ENCODE measurements around the gene SHB. TPM values are rescaled to one million over a fixed set of nuclear protein-coding genes. Genes with fewer than 3 reads are reported as not detected.

Gene SHB
- total RNA-seq, 1 experiment from 2014 or later, result 28.7 TPM

DNA sequence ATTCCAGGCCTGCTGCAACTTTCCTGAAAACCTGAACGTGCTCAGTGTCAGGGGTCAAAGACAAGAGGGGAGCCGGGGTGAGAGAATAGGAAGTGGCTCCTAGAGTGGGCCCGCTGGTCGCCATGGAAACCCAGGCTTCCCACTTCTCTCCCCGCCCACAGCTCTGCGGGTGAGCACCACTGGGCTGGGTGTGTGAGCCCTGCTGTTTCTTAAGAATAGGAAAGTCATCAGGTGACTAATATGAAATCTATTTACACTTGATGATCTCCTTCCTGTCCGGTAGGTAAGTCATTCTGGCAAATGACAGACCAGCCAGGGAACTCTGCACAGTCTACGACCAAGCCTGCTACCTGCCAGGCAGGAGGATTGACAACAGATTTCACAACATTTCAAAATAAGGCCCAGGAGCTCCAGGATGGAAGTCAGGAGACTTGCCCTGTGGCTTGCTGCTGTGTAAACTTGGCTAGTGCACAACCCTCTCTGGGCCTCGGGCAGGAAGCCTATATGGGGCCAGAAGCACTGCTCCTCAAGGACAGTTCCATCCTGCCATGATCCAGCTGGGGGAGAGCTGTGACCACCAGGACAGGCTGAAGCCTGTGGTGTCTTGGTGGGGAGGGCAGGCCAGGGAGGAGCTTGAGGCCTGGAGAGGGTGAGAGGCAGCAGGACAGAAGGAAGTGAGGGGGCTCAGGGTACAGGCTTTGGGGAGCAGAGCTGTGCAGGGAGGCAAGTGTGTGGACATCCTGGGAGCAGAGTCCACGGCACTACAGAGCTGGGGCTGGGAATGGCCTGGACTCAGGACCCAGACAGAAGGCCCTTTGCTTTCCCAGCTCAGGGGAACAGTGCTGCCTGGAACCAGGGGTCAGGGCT lies 60.6 kb downstream of the SHB start:
- Histone ChIP-seq H3K36me3 (ENCODE audit: control insufficient read depth in 1 of 2, insufficient read depth in 2 of 2, low read length in 2 of 2) (no peaks in the 10 kb centered on the region), H3K4me3 (replicated peaks in 1 of 2; ENCODE audit: low read depth in 1 of 2, low read length in 2 of 2) (peak overlapping the region in 1 of 2 experiments; percentile 31; a peak in 2 of 4 replicates), H2AFZ (ENCODE audit: low read depth, low read length, poor library complexity, severe bottlenecking) (no peak overlapping the region), H3K27ac (ENCODE audit: low read depth, low read length) (peak overlapping the region; percentile 78), H3K9me2 (ENCODE audit: insufficient read depth) (no peaks in the 10 kb centered on the region), H3K79me2 (ENCODE audit: insufficient read depth, low read length) (peaks cover 58% of the 10 kb centered on the region), H3K4me1 (ENCODE audit: control insufficient read depth in 1 of 2, insufficient read depth in 2 of 2, low read length in 2 of 2) (peaks cover 54 to 82% of the 10 kb centered on the region in 2 experiments), H3K27me3 (ENCODE audit: insufficient read depth, low read length) (no peaks in the 10 kb centered on the region), H3K9ac (ENCODE audit: low read length) (peak overlapping the region; percentile 43), H3K9me3 (ENCODE audit: control insufficient read depth in 1 of 2, insufficient read depth in 1 of 2, low read depth in 1 of 2, low read length in 2 of 2) (no peaks in the 10 kb centered on the region), H3K4me2 (ENCODE audit: low read length) (peak overlapping the region; percentile 75), H4K20me1 (ENCODE audit: insufficient read depth) (no peaks in the 10 kb centered on the region)
- POLR2A ChIA-PET, result interaction anchor here (1.6 kb wide), 1 partner anchor 9 kb away, joined by 10 read pairs; no protein-coding TSS in a partner anchor
- RAD21 ChIA-PET (ENCODE audit: low non-redundant PET in 1 of 2, low total read pairs in 2 of 2, uncharacterized antibody in 2 of 2, unreplicated experiment in 2 of 2), result interaction anchor here in 1 of 2 experiments (0.7 kb wide), 1 partner anchor 20 kb away, joined by 3 read pairs; no protein-coding TSS in a partner anchor
- intact Hi-C loops (cut with micrococcal nuclease), result no loop called here
- BruUV-seq (replicated peaks), result no TSS peak
- TF ChIP-seq POLR2AphosphoS5 (IDR thresholded peaks at IDR 0.05; ENCODE audit: low read depth, low read length) (peak; percentile 47), EZH2 (IDR thresholded peaks at IDR 0.05) (no peak)
- ATAC-seq, result peak; percentile 88
- CTCF ChIA-PET, result interaction anchor here (0.8 to 1.5 kb wide), 2 partner anchors 22 to 95 kb away, joined by 3 to 5 read pairs; no protein-coding TSS in a partner anchor
- peak; percentile 82 for DNase-seq (ENCODE audit: low read depth, low spot score)

DNA sequence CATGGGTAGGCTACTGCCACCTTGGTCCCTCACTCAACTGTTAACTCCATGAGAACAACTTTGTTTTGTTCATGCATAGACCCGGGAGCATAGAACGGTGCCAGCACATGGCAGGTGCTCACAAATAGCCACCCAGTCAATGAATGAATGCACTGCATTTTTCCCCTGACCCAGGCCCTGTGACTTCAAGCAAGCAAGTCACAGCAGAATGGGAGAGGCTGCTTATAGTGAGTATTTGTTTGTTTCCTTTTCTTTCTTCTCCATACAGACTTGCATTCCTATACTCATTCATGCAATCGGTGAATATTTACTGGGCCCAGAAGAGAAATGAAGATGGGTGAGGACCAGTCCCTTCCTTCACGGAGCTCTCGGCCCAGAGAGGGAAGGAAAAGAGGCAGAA lies 62.0 kb downstream of the SHB start:
- no peaks in the 10 kb centered on the region for H3K27me3 ChIP-seq (ENCODE audit: insufficient read depth, low read length)
- H3K4me1 ChIP-seq (ENCODE audit: control insufficient read depth in 1 of 2, insufficient read depth in 2 of 2, low read length in 2 of 2), result peaks cover 54 to 84% of the 10 kb centered on the region in 2 experiments
- no TSS peak for BruUV-seq (replicated peaks)
- ChIA-PET RAD21 (ENCODE audit: low non-redundant PET in 1 of 2, low total read pairs in 2 of 2, uncharacterized antibody in 2 of 2, unreplicated experiment in 2 of 2) (no interaction called here), CTCF (no interaction called here), POLR2A (no interaction called here)
- H3K9ac ChIP-seq (ENCODE audit: low read length), result peak overlapping the region; percentile 32; the same call in 1 of the 2 replicates
- H2AFZ ChIP-seq (ENCODE audit: low read depth, low read length, poor library complexity, severe bottlenecking), result no peak overlapping the region
- H3K79me2 ChIP-seq (ENCODE audit: insufficient read depth, low read length), result peaks cover 61% of the 10 kb centered on the region
- no peaks in the 10 kb centered on the region for H4K20me1 ChIP-seq (ENCODE audit: insufficient read depth)
- no peaks in the 10 kb centered on the region for H3K9me2 ChIP-seq (ENCODE audit: insufficient read depth)
- no peaks in the 10 kb centered on the region for H3K36me3 ChIP-seq (ENCODE audit: control insufficient read depth in 1 of 2, insufficient read depth in 2 of 2, low read length in 2 of 2)
- intact Hi-C loops (cut with micrococcal nuclease), result no loop called here
- TF ChIP-seq EZH2phosphoT487 (IDR thresholded peaks at IDR 0.05; ENCODE audit: borderline replicate concordance), result no peak
- no peak for TF ChIP-seq ZBTB33 (IDR thresholded peaks at IDR 0.05; ENCODE audit: extremely low read depth, insufficient replicate concordance, low read length)
- TF ChIP-seq, protein P1, sequence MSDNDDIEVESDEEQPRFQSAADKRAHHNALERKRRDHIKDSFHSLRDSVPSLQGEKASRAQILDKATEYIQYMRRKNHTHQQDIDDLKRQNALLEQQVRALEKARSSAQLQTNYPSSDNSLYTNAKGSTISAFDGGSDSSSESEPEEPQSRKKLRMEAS (IDR thresholded peaks at IDR 0.05), result no peak
- no peak for TF ChIP-seq EZH2 (IDR thresholded peaks at IDR 0.05)
- no peak for TF ChIP-seq JUND (IDR thresholded peaks at IDR 0.05)
- TF ChIP-seq SRF (IDR thresholded peaks at IDR 0.05; ENCODE audit: low read depth), result no peak
- no peak for TF ChIP-seq SP1 (IDR thresholded peaks at IDR 0.05; ENCODE audit: low read depth)
- no peak for TF ChIP-seq RAD21 (IDR thresholded peaks at IDR 0.05; ENCODE audit: low read depth)
- TF ChIP-seq CTCF (IDR thresholded peaks at IDR 0.05 in 2 of 3, conservative IDR thresholded peaks at IDR 0.05 in 1 of 3; ENCODE audit: borderline replicate concordance in 1 of 3, insufficient read depth in 1 of 3, low read depth in 2 of 3, low read length in 2 of 3), result no peak
- TF ChIP-seq POLR2A (IDR thresholded peaks at IDR 0.05; ENCODE audit: borderline replicate concordance, extremely low read depth, insufficient read depth, insufficient read length), result no peak
- no peak for TF ChIP-seq YY1 (IDR thresholded peaks at IDR 0.05; ENCODE audit: extremely low read depth, insufficient replicate concordance, low read depth, low read length)
- TF ChIP-seq TCF7L2 (IDR thresholded peaks at IDR 0.05; ENCODE audit: borderline replicate concordance, extremely low read depth, insufficient read depth, insufficient read length), result no peak
- no peak for TF ChIP-seq ATF3 (IDR thresholded peaks at IDR 0.05)
- H3K4me2 ChIP-seq (ENCODE audit: low read length), result peak overlapping the region; percentile 54
- no peaks in the 10 kb centered on the region for H3K9me3 ChIP-seq (ENCODE audit: control insufficient read depth in 1 of 2, insufficient read depth in 1 of 2, low read depth in 1 of 2, low read length in 2 of 2)
- ATAC-seq, result no peak
- no peak overlapping the region for H3K4me3 ChIP-seq (replicated peaks in 1 of 2; ENCODE audit: low read depth in 1 of 2, low read length in 2 of 2)
- no peak for DNase-seq (ENCODE audit: low read depth, low spot score)
- no peak overlapping the region for H3K27ac ChIP-seq (ENCODE audit: low read depth, low read length)
